GM12891 (cell line): Measurements from ENCODE around the gene GNAT1.

Source experiments
- PAX5 ChIP-seq: IDR thresholded peaks from 2 replicates; pipeline ENCODE4 v1.6.1; 2011; ENCODE audit warnings: low read length, moderate library complexity, mild to moderate bottlenecking; ENCODE audit not compliant: insufficient read depth, severe bottlenecking
- POLR2A ChIP-seq: IDR thresholded peaks from 2 replicates; pipeline ENCODE4 v1.6.1; 2011; ENCODE audit warnings: low read depth, low read length, control low read depth
- POLR2AphosphoS5 ChIP-seq: IDR thresholded peaks from 2 replicates; pipeline ENCODE4 v1.6.1; 2011; ENCODE audit warnings: low read depth, low read length, control low read depth
- SPI1 ChIP-seq: IDR thresholded peaks from 2 replicates; pipeline ENCODE4 v1.6.1; 2011; ENCODE audit warnings: low read depth, low read length, control low read depth
- TAF1 ChIP-seq: IDR thresholded peaks from 2 replicates; pipeline ENCODE4 v1.6.1; 2011; ENCODE audit warnings: low read depth, low read length, control low read depth

DNA sequence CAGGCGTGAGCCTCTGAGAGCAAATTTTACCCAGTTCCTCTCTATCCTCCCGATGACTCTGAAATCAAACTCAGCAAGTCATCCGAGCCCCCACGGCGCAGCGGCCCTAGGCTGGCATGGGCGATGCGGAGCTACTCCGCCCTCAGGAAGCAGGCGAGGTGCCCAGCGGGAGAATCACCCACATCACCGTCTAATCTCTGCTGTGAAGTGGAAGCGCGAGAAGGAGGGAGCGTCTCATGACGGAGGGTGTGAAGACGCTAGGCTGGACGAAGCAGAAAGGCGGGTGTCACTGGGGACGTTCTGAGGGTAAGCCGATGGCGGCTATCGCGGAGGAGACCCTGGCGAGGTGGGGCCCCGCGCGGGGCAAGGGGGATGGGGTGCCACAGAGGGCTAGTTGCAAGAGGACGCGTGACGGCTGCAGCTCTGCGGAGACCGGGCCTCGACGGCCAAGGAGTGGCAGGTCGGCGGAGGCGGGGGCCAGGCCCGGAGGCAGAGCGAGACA is 35.5 kb downstream of the GNAT1 start:
- TF ChIP-seq TAF1, result no peak
- no peak for TF ChIP-seq POLR2A
- no peak for TF ChIP-seq POLR2AphosphoS5
- peak; percentile 55 for TF ChIP-seq SPI1
- TF ChIP-seq PAX5, result no peak
